ENCODE data around the gene EHHADH. TPM values are rescaled to one million over a fixed set of nuclear protein-coding genes. Genes with fewer than 3 reads are reported as not detected.
"Not testable (repeated sequence)": the region's sequence is repeated elsewhere in the genome, so short reads cannot be mapped to it uniquely, and the experiment has no call there.

The EHHADH gene
- total RNA-seq, 4 donors from 2014 or later, result 4.8 to 7.1 (median 6.3) TPM

DNA sequence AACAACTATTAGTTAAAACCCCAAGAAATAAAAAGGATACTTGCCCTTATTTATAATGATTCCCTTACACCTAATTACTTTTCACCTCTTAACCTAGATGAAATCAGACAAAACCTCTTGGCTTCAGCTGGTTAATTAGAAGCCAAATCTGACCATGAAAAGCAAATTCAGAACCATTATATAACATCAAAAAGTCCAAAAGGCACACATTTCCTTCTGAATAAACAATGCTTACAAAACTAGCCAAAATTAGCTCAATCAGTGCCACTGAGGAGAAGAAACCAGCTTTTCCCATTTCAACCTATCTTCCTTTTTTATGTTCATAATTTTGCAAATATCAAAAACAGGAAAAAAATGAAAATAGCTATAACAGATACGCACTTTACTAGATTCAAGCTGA, 3.2 kb downstream of the EHHADH start:
- DNase-seq (ENCODE audit: low spot score in 2 of 2), result no peak
- TF ChIP-seq POLR2AphosphoS5 (IDR thresholded peaks at IDR 0.05), result no peak
- no peak for TF ChIP-seq EP300 (IDR thresholded peaks at IDR 0.05)
- TF ChIP-seq, protein P1, sequence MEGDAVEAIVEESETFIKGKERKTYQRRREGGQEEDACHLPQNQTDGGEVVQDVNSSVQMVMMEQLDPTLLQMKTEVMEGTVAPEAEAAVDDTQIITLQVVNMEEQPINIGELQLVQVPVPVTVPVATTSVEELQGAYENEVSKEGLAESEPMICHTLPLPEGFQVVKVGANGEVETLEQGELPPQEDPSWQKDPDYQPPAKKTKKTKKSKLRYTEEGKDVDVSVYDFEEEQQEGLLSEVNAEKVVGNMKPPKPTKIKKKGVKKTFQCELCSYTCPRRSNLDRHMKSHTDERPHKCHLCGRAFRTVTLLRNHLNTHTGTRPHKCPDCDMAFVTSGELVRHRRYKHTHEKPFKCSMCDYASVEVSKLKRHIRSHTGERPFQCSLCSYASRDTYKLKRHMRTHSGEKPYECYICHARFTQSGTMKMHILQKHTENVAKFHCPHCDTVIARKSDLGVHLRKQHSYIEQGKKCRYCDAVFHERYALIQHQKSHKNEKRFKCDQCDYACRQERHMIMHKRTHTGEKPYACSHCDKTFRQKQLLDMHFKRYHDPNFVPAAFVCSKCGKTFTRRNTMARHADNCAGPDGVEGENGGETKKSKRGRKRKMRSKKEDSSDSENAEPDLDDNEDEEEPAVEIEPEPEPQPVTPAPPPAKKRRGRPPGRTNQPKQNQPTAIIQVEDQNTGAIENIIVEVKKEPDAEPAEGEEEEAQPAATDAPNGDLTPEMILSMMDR (IDR thresholded peaks at IDR 0.05), result no peak
- no peak for TF ChIP-seq POLR2A (IDR thresholded peaks at IDR 0.05)
- H3K27ac ChIP-seq, result no peak overlapping the region
- H3K36me3 ChIP-seq, result peaks cover 7% of the 10 kb centered on the region
- H3K4me1 ChIP-seq, result peaks cover 5% of the 10 kb centered on the region
- H3K4me3 ChIP-seq, result no peak overlapping the region
- H3K27me3 ChIP-seq, result no peaks in the 10 kb centered on the region
- H3K9me3 ChIP-seq, result no peaks in the 10 kb centered on the region
- WGBS, result 43% methylated on average over 1 of the region's 1 CpG

GRCh38 chr3:185250247-185250646, 3.6 kb downstream of the EHHADH start:
- TF ChIP-seq, protein P1 (IDR thresholded peaks at IDR 0.05), result no peak
- TF ChIP-seq EP300 (IDR thresholded peaks at IDR 0.05) (no peak), POLR2AphosphoS5 (IDR thresholded peaks at IDR 0.05) (no peak), POLR2A (IDR thresholded peaks at IDR 0.05) (no peak)

GRCh38 chr3:185242642-185243041, 11.2 kb downstream of the EHHADH start:
- no peak for DNase-seq (ENCODE audit: low spot score in 2 of 2)
- Histone ChIP-seq H3K27me3 (no peaks in the 10 kb centered on the region), H3K4me1 (no peaks in the 10 kb centered on the region), H3K27ac (no peak overlapping the region), H3K4me3 (no peak overlapping the region), H3K36me3 (no peaks in the 10 kb centered on the region), H3K9me3 (peaks cover 19% of the 10 kb centered on the region)
- TF ChIP-seq EP300 (IDR thresholded peaks at IDR 0.05) (no peak), POLR2A (IDR thresholded peaks at IDR 0.05) (no peak), POLR2AphosphoS5 (IDR thresholded peaks at IDR 0.05) (no peak)
- TF ChIP-seq, protein P1 (IDR thresholded peaks at IDR 0.05), result no peak
- 100% methylated on average over 3 of the region's 3 CpGs for WGBS

More at GRCh38 chr3:185250247-185250646, 3.6 kb downstream of the EHHADH start:
- DNase-seq (ENCODE audit: low spot score in 2 of 2), result no peak
- Histone ChIP-seq H3K36me3 (peaks cover 7% of the 10 kb centered on the region), H3K27ac (no peak overlapping the region), H3K4me1 (peaks cover 5% of the 10 kb centered on the region), H3K27me3 (no peaks in the 10 kb centered on the region), H3K4me3 (no peak overlapping the region), H3K9me3 (no peaks in the 10 kb centered on the region)

- Histone ChIP-seq H3K27ac (no peak overlapping the region), H3K36me3 (peaks cover 18% of the 10 kb centered on the region), H3K9me3 (peaks cover 27% of the 10 kb centered on the region), H3K4me1 (no peaks in the 10 kb centered on the region), H3K4me3 (no peak overlapping the region), H3K27me3 (no peaks in the 10 kb centered on the region)
- DNase-seq (ENCODE audit: low spot score in 2 of 2), result no peak
- TF ChIP-seq EP300 (IDR thresholded peaks at IDR 0.05), result no peak
- TF ChIP-seq POLR2A (IDR thresholded peaks at IDR 0.05), result no peak
- TF ChIP-seq, protein P1 (IDR thresholded peaks at IDR 0.05), result no peak
- no peak for TF ChIP-seq POLR2AphosphoS5 (IDR thresholded peaks at IDR 0.05)
Measured at GRCh38 chr3:185236969-185237368, 16.9 kb downstream of the EHHADH start.

- H3K27me3 ChIP-seq, result no peaks in the 10 kb centered on the region
- H3K27ac ChIP-seq, result no peak overlapping the region
- 96% methylated on average over 2 of the region's 2 CpGs for WGBS
- no peaks in the 10 kb centered on the region for H3K4me1 ChIP-seq
- H3K4me3 ChIP-seq, result no peak overlapping the region
- TF ChIP-seq EP300 (IDR thresholded peaks at IDR 0.05) (no peak), POLR2AphosphoS5 (IDR thresholded peaks at IDR 0.05) (no peak), POLR2A (IDR thresholded peaks at IDR 0.05) (no peak)
- TF ChIP-seq, protein P1 (IDR thresholded peaks at IDR 0.05), result no peak
- H3K36me3 ChIP-seq, result peaks cover 18% of the 10 kb centered on the region
- peaks cover 21% of the 10 kb centered on the region for H3K9me3 ChIP-seq
- no peak for DNase-seq (ENCODE audit: low spot score in 2 of 2)
Measured at GRCh38 chr3:185233328-185233727, 20.5 kb downstream of the EHHADH start.

- not testable (repeated sequence) for H3K36me3 ChIP-seq; H3K9me3 ChIP-seq; H3K4me3 ChIP-seq; H3K27me3 ChIP-seq; DNase-seq (ENCODE audit: low spot score in 2 of 2); H3K27ac ChIP-seq; H3K4me1 ChIP-seq
- 97% methylated on average over 1 of the region's 1 CpG for WGBS
Measured at GRCh38 chr3:185226526-185226925, 27.3 kb downstream of the EHHADH start.
